Naive thymus-derived CD4-positive, alpha-beta T cell (primary cell): ENCODE data around the gene ZBTB49. TPM values are rescaled to one million over a fixed set of nuclear protein-coding genes. Genes with fewer than 3 reads are reported as not detected.

Experiments
- ATAC-seq: fragments of 150-1000 bp; cut with Tn5 transposase; 2 replicates; pipeline ENCODE4 v1.10.0; 2021; ENCODE audit warnings: mild to moderate bottlenecking, moderate library complexity
- CTCF ChIA-PET: fragments of 350-600 bp; sonication (Branson Sonifier 250); formaldehyde crosslinking; loops from one replicate; lab custom pipeline; 2021; ENCODE audit warnings: antibody characterized with exemption; lab: Charles Lee
- POLR2A ChIA-PET: fragments of 350-600 bp; sonication (Branson Sonifier 250); formaldehyde crosslinking; loops from one replicate; lab custom pipeline; 2021; ENCODE audit warnings: antibody characterized with exemption, inconsistent platforms; lab: Charles Lee
- DNase-seq, 9 donors: peaks; one replicate each; pipeline versions ENCODE4 v3.0.0 to v3.0.0-alpha.2; 2020 to 2022; ENCODE audit warnings: mixed read lengths in 1 of 9
- H3K27ac ChIP-seq: one replicate; pipeline ENCODE4 v1.7.0; 2013; ENCODE audit warnings: mild to moderate bottlenecking, low read depth, low read length, moderate library complexity
- H3K27me3 ChIP-seq, 2 donors: one replicate each; pipeline ENCODE4 v1.7.0; 2013; ENCODE audit warnings: low read length in 2 of 2, mild to moderate bottlenecking in 2 of 2, moderate library complexity in 2 of 2; ENCODE audit not compliant: control insufficient read depth in 2 of 2, insufficient read depth in 2 of 2
- H3K36me3 ChIP-seq, 3 experiments: 1 replicate in 2 of 3; 2 replicates in 1 of 3; pipeline ENCODE4 v1.7.0; 2013; ENCODE audit warnings: low read length in 3 of 3, mild to moderate bottlenecking in 3 of 3, moderate library complexity in 1 of 3; ENCODE audit not compliant: insufficient read depth in 3 of 3, control insufficient read depth in 2 of 3
- H3K4me1 ChIP-seq, 2 donors: one replicate each; pipeline ENCODE4 v1.7.0; 2013; ENCODE audit warnings: low read length in 2 of 2, mild to moderate bottlenecking in 2 of 2, moderate library complexity in 1 of 2; ENCODE audit not compliant: control insufficient read depth in 2 of 2, insufficient read depth in 2 of 2
- H3K4me3 ChIP-seq: 2 replicates; pipeline ENCODE4 v1.7.0; 2013; ENCODE audit warnings: mild to moderate bottlenecking, low read length
- H3K9me3 ChIP-seq, 3 experiments: 1 replicate in 2 of 3; 2 replicates in 1 of 3; pipeline ENCODE4 v1.7.0; 2013; ENCODE audit warnings: low read length in 3 of 3; ENCODE audit not compliant: control insufficient read depth in 2 of 3
- H3K27ac Mint-ChIP-seq, 9 donors: one replicate each; pipeline ENCODE4 v1.8.0; 2020 to 2022; ENCODE audit warnings: mixed read lengths in 9 of 9, mild to moderate bottlenecking in 8 of 9, moderate library complexity in 5 of 9, inconsistent platforms in 2 of 9
- H3K27me3 Mint-ChIP-seq, 5 donors: one replicate each; pipeline ENCODE4 v1.8.0; 2021 to 2022; ENCODE audit warnings: mixed read lengths in 5 of 5, mild to moderate bottlenecking in 1 of 5
- H3K36me3 Mint-ChIP-seq, 5 donors: one replicate each; pipeline ENCODE4 v1.8.0; 2020 to 2022; ENCODE audit warnings: mixed read lengths in 5 of 5, mild to moderate bottlenecking in 3 of 5, inconsistent platforms in 1 of 5
- H3K4me1 Mint-ChIP-seq, 7 donors: one replicate each; pipeline ENCODE4 v1.8.0; 2020 to 2022; ENCODE audit warnings: mixed read lengths in 7 of 7, mild to moderate bottlenecking in 3 of 7, inconsistent platforms in 1 of 7
- H3K4me3 Mint-ChIP-seq, 10 donors: one replicate each; pipeline ENCODE4 v1.8.0; 2020 to 2022; ENCODE audit warnings: mild to moderate bottlenecking in 10 of 10, mixed read lengths in 10 of 10, moderate library complexity in 6 of 10, inconsistent platforms in 2 of 10
- H3K9me3 Mint-ChIP-seq, 11 donors: one replicate each; pipeline ENCODE4 v1.8.0; 2020 to 2022; ENCODE audit warnings: mixed read lengths in 11 of 11, mild to moderate bottlenecking in 4 of 11, inconsistent platforms in 1 of 11, moderate library complexity in 1 of 11
- intact Hi-C, 2 donors: fragments of 100-400 bp; cut with micrococcal nuclease; formaldehyde crosslinking; loops; one replicate each; pipeline ENCODE4 v1.15.1; 2023
- polyA plus RNA-seq, 2 donors: library from polyadenylated mRNA; unstranded; fragments of 300-500 nt; fragmentation: Illumina TruSeq; gene quantifications; one replicate each; pipeline ENCODE4 v1.2.3, GENCODE V29; 2021
- total RNA-seq, 6 experiments: library from RNA in 5 of 6; stranded (reverse) in 5 of 6; gene quantifications; 1 replicate in 5 of 6; 2 replicates in 1 of 6; pipeline ENCODE4 v1.2.3 and lab custom pipeline; 2021 to 2026

Gene ZBTB49
- 10 to 100 TPM in 2 of 5 experiments, 1 to 10 TPM in 3; 6.3 to 16.1 (median 8.0) TPM for total RNA-seq
- polyA plus RNA-seq: 1 to 10 TPM; 2.0 to 8.7 TPM
- 8.1 reads per million, percentile 32 among the genes with 10 or more reads in this experiment for total RNA-seq (lab: John Stamatoyannopoulos, UW)

DNA sequence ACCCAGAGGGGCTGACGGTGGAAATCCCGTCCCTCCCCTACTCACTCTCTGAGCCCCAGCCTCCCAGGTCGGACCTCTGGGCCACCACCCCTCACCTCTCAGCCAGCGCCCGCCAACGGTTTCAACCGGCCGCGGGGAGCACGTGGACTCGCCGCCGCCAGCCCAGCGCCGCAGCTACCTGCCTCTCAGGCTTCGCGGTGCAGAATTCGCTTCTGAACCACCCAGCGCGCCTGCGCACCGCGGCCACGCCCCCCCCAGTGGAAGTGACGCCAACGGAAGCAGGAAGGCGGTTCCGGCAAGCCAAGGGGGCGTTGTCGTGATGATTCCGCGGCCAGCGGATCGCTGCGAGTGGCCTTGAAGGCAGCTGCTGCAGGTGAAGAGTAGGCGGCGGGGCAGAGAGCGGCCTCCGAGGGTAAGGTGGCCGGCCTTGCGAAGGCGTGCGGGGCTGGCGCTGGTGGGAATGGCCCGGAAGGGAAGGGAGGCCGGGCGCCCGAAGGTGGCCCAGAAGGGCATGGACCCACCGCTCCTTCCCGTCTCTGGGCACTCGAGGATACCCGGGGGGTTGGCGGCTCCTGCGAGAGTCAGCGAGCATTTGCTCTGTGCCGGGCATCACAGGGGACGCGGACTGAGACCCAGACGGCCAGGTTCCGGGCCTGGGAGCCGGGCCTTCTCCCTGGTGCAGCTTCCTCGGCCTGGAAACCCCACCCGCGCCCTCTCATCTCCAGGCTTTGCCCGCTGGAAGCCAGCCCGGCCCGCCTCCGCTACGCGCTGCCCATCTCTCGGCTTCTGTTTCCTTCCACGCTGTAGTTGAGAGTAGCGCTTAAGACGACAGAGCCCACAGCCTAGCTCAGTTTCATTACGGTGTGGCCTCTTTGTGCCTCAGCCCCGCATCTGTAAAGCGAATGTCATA lies at the start of gene ZBTB49, which contains the start of gene LYAR:
Gene ZBTB49, plus strand, starts transcription at position 311 of the 910 bp plus-strand sequence. CDS start 9,695 bp downstream, outside the sequence.
Gene LYAR, minus strand, starts transcription at position 214 of the 910 bp plus-strand sequence. CDS start 6,412 bp downstream, outside the sequence.
- Mint-ChIP-seq H3K4me3 (peak within 1 kb of the TSS; percentile 93 to 98 (median 96)), H3K27ac (peak within 1 kb of the TSS; percentile 80 to 95 (median 92)), H3K36me3 (peaks cover 0 to 18% (median 11%) of the 10 kb centered on the region in 5 donors), H3K4me1 (peaks cover 40 to 77% (median 57%) of the 10 kb centered on the region in 7 donors), H3K27me3 (no peaks in the 10 kb centered on the region), H3K9me3 (peaks cover 0 to 1% (median 0%) of the 10 kb centered on the region in 11 donors)
- H3K4me3 ChIP-seq: peak within 1 kb of the TSS; percentile 81
- no peaks in the 10 kb centered on the region for H3K27me3 ChIP-seq
- intact Hi-C loops: loop anchor here (1.0 to 2.0 kb wide), 8 partner anchors 38 to 335 kb away; partner anchors contain the start of genes STX18 (in 2 of the 2), TMEM128 (in 2 of the 2) and NSG1 (in 1 of the 2)
- H3K27ac ChIP-seq: peak within 1 kb of the TSS; percentile 79
- ChIA-PET CTCF (no interaction called here), POLR2A (interaction anchor here (0.7 to 1.8 kb wide), 4 partner anchors 24 to 42 kb away, joined by 3 to 12 read pairs (median 3); partner anchors contain the start of gene TMEM128)
- no peaks in the 10 kb centered on the region for H3K9me3 ChIP-seq
- peak; percentile 89 to 99 (median 96) for DNase-seq
- H3K36me3 ChIP-seq: peaks cover 0 to 21% (median 0%) of the 10 kb centered on the region in 3 experiments
- peak; percentile 96 for ATAC-seq
- H3K4me1 ChIP-seq: peaks cover 20 to 21% of the 10 kb centered on the region in 2 donors

DNA sequence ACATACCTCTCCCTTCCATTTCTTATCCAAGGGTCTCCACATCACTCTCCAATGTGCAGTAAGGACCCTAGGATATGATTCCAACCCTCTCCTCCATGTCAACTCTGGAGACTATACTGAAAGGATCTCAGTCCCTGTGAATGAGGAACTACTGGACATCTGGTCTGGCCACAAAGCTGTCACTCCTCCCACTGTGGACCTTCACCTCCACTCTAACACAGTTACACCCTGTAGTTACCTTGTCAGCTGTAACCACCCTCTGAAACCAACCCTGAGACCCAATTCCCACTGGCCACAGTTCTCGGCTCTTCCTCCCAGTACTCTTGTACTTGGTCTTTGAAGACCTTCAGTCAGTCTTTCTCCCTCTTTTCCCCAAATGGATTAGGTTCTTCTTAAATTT lies 44.9 kb upstream of the ZBTB49 start:
- ATAC-seq (no peak), DNase-seq (no peak)
- H3K36me3 ChIP-seq: peaks cover 7 to 48% (median 12%) of the 10 kb centered on the region in 3 experiments
- peaks cover 8 to 22% of the 10 kb centered on the region in 2 donors for H3K4me1 ChIP-seq
- CTCF ChIA-PET: no interaction called here
- H3K27ac ChIP-seq: no peak overlapping the region
- H3K27ac Mint-ChIP-seq: peak overlapping the region in 3 of 9 donors; percentile 42 to 81 (median 75)
- H3K9me3 Mint-ChIP-seq: peaks cover 0 to 3% (median 0%) of the 10 kb centered on the region in 11 donors
- no peaks in the 10 kb centered on the region for H3K27me3 Mint-ChIP-seq
- H3K27me3 ChIP-seq: no peaks in the 10 kb centered on the region
- no peaks in the 10 kb centered on the region for H3K9me3 ChIP-seq
- H3K4me3 Mint-ChIP-seq: no peak overlapping the region
- intact Hi-C loops: loop anchor here in 1 of 2 donors (10.0 kb wide), 1 partner anchor 290 kb away; no protein-coding TSS in a partner anchor
- POLR2A ChIA-PET: interaction anchor here (0.6 to 1.0 kb wide), 2 partner anchors 103 to 254 kb away, joined by 3 read pairs; no protein-coding TSS in a partner anchor
- H3K4me3 ChIP-seq: no peak overlapping the region
- H3K4me1 Mint-ChIP-seq: peaks cover 22 to 54% (median 45%) of the 10 kb centered on the region in 7 donors
- H3K36me3 Mint-ChIP-seq: peaks cover 4 to 29% (median 24%) of the 10 kb centered on the region in 5 donors

- peaks cover 4 to 19% (median 14%) of the 10 kb centered on the region in 5 donors for H3K36me3 Mint-ChIP-seq
- H3K4me1 ChIP-seq: peaks cover 8 to 22% of the 10 kb centered on the region in 2 donors
- peaks cover 6 to 29% (median 7%) of the 10 kb centered on the region in 3 experiments for H3K36me3 ChIP-seq
- peaks cover 24 to 51% (median 41%) of the 10 kb centered on the region in 7 donors for H3K4me1 Mint-ChIP-seq
- CTCF ChIA-PET: interaction anchor here (0.7 to 0.8 kb wide), 2 partner anchors 97 to 184 kb away, joined by 3 read pairs; no protein-coding TSS in a partner anchor
- intact Hi-C loops: loop anchor here (1.0 to 10.0 kb wide), 5 partner anchors 43 to 295 kb away; partner anchors contain the start of genes LYAR (in 2 of the 2), STX18 (in 2 of the 2) and ZBTB49 (in 2 of the 2)
- POLR2A ChIA-PET: interaction anchor here (0.7 to 2.3 kb wide), 13 partner anchors 9 to 294 kb away, joined by 3 to 15 read pairs (median 4); partner anchors contain the start of genes LYAR, NSG1, STX18 and ZBTB49
- peak; percentile 12 for ATAC-seq
- no peaks in the 10 kb centered on the region for H3K9me3 ChIP-seq
- peak overlapping the region; percentile 66 to 99 (median 97) for H3K27ac Mint-ChIP-seq
- peak overlapping the region; percentile 89 for H3K4me3 ChIP-seq
- no peak for DNase-seq
- peaks cover 0 to 3% (median 0%) of the 10 kb centered on the region in 5 donors for H3K27me3 Mint-ChIP-seq
- peak overlapping the region; percentile 84 for H3K27ac ChIP-seq
- H3K9me3 Mint-ChIP-seq: peaks cover 0 to 3% (median 0%) of the 10 kb centered on the region in 11 donors
- H3K27me3 ChIP-seq: no peaks in the 10 kb centered on the region
- peak overlapping the region; percentile 91 to 98 (median 96) for H3K4me3 Mint-ChIP-seq
Measured at GRCh38 chr4:4247696-4248028, 42.4 kb upstream of the ZBTB49 start.

- Mint-ChIP-seq H3K27me3 (peaks cover 0 to 7% (median 0%) of the 10 kb centered on the region in 5 donors), H3K27ac (peak within 1 kb of the TSS; percentile 96 to 99 (median 98)), H3K36me3 (peaks cover 4 to 19% (median 14%) of the 10 kb centered on the region in 5 donors), H3K4me1 (peaks cover 24 to 54% (median 41%) of the 10 kb centered on the region in 7 donors), H3K4me3 (peak within 1 kb of the TSS; percentile 91 to 98 (median 96)), H3K9me3 (peaks cover 0 to 3% (median 0%) of the 10 kb centered on the region in 11 donors)
- Histone ChIP-seq H3K36me3 (peaks cover 6 to 25% (median 7%) of the 10 kb centered on the region in 3 experiments), H3K27me3 (no peaks in the 10 kb centered on the region), H3K9me3 (no peaks in the 10 kb centered on the region), H3K27ac (peak within 1 kb of the TSS; percentile 84), H3K4me1 (peaks cover 8 to 22% of the 10 kb centered on the region in 2 donors), H3K4me3 (peak within 1 kb of the TSS; percentile 89)
- CTCF ChIA-PET: interaction anchor here (0.7 to 1.1 kb wide), 4 partner anchors 12 to 183 kb away, joined by 3 to 7 read pairs (median 3); no protein-coding TSS in a partner anchor
- intact Hi-C loops: loop anchor here (1.0 to 10.0 kb wide), 5 partner anchors 42 to 294 kb away; partner anchors contain the start of genes LYAR (in 2 of the 2), STX18 (in 2 of the 2) and ZBTB49 (in 2 of the 2)
- peak; percentile 83 to 92 (median 90) for DNase-seq
- peak; percentile 98 for ATAC-seq
- POLR2A ChIA-PET: interaction anchor here (0.7 to 2.3 kb wide), 14 partner anchors 8 to 294 kb away, joined by 3 to 15 read pairs (median 4); partner anchors contain the start of genes LYAR, NSG1, STX18 and ZBTB49
Measured at GRCh38 chr4:4248029-4248884, 41.8 kb upstream of the ZBTB49 start, which contains the start of gene TMEM128. TMEM128 (minus strand) TSS chr4:4248223; CDS start chr4:4248202, 21 bp downstream.

DNA sequence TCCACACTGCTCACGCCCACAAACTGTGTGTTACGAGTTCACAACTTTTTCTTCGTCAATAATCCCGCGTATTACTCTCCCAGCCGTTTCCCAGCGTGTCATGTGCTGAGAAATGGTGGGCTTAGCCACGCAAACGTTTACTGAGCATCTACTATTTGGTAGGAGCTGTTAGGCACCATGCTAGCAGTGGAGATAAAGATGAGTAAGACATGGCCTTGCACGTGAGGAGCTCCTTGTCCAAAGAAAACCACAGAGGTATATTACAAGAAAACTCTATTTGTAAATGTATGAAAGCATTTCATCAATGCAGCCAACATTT lies 41.2 kb upstream of the ZBTB49 start:
- H3K4me1 Mint-ChIP-seq: peaks cover 22 to 50% (median 35%) of the 10 kb centered on the region in 7 donors
- H3K27me3 Mint-ChIP-seq: peaks cover 0 to 7% (median 0%) of the 10 kb centered on the region in 5 donors
- H3K4me3 ChIP-seq: peak overlapping the region; percentile 89
- H3K36me3 ChIP-seq: peaks cover 1 to 19% (median 6%) of the 10 kb centered on the region in 3 experiments
- ATAC-seq (no peak), DNase-seq (no peak)
- peaks cover 4 to 13% (median 9%) of the 10 kb centered on the region in 5 donors for H3K36me3 Mint-ChIP-seq
- H3K9me3 ChIP-seq: no peaks in the 10 kb centered on the region
- ChIA-PET POLR2A (interaction anchor here (1.0 to 2.3 kb wide), 6 partner anchors 11 to 293 kb away, joined by 3 to 15 read pairs (median 4); partner anchors contain the start of genes LYAR, STX18 and ZBTB49), CTCF (interaction anchor here (0.9 to 1.1 kb wide), 2 partner anchors 11 to 18 kb away, joined by 3 to 7 read pairs; no protein-coding TSS in a partner anchor)
- H3K27me3 ChIP-seq: no peaks in the 10 kb centered on the region
- peak overlapping the region; percentile 96 to 99 (median 98) for H3K27ac Mint-ChIP-seq
- H3K4me1 ChIP-seq: peaks cover 8 to 22% of the 10 kb centered on the region in 2 donors
- peak overlapping the region; percentile 84 for H3K27ac ChIP-seq
- peaks cover 0 to under 1% (median 0%) of the 10 kb centered on the region in 11 donors for H3K9me3 Mint-ChIP-seq
- intact Hi-C loops: loop anchor here (1.0 to 10.0 kb wide), 5 partner anchors 41 to 294 kb away; partner anchors contain the start of genes LYAR (in 2 of the 2), STX18 (in 2 of the 2) and ZBTB49 (in 2 of the 2)
- H3K4me3 Mint-ChIP-seq: peak overlapping the region; percentile 91 to 98 (median 96)
